Activated T-helper 17 cell treated with anti-CD3 and anti-CD28 coated beads, Interleukin-2, amount 50 U/mL, for 72 hours (primary cell): ENCODE results near the gene DIPK2A. TPM values are rescaled to one million over a fixed set of nuclear protein-coding genes. Genes with fewer than 3 reads are reported as not detected.

Source experiments
- ATAC-seq: fragments of 150-1000 bp; cut with Tn5 transposase; replicated peaks from 2 replicates; pipeline ENCODE4 v1.10.0; 2021; ENCODE audit warnings: mild to moderate bottlenecking, moderate library complexity
- H3K27ac Mint-ChIP-seq: one replicate; pipeline ENCODE4 v1.8.0; 2022; ENCODE audit warnings: mixed read lengths
- H3K27me3 Mint-ChIP-seq: one replicate; pipeline ENCODE4 v1.8.0; 2022; ENCODE audit warnings: mixed read lengths
- H3K36me3 Mint-ChIP-seq: one replicate; pipeline ENCODE4 v1.8.0; 2022; ENCODE audit warnings: low read depth, mild to moderate bottlenecking, mixed read lengths
- H3K4me1 Mint-ChIP-seq: one replicate; pipeline ENCODE4 v1.8.0; 2022; ENCODE audit warnings: mixed read lengths
- H3K4me3 Mint-ChIP-seq: one replicate; pipeline ENCODE4 v1.8.0; 2022; ENCODE audit warnings: mild to moderate bottlenecking, mixed read lengths
- H3K9me3 Mint-ChIP-seq: one replicate; pipeline ENCODE4 v1.8.0; 2022; ENCODE audit warnings: mixed read lengths
- total RNA-seq, 2 donors: library from RNA; stranded (reverse); gene quantifications; one replicate each; pipeline ENCODE4 v1.2.3, GENCODE V29; 2022

The DIPK2A gene
- total RNA-seq, 2 donors from 2014 or later: 20.1 to 23.2 TPM

DNA sequence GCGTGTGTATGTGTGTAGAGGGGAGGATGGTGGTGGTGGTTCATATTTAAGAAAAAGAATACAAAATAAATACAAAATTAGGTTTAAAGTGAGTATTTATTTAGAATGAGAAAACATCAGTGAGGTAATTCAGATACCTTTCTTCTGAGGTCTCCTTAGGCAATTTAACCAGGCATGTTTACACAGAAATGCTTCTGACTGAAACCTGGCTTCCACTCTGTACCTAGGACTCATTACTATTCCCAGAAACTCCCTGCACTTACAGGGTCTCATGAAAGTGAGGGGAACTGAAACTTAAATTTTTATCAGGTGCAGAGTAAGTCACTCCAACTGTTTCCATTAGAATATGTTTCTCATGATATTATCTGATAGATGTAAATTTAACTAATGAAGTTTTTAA lies 10.3 kb upstream of the DIPK2A start:
- Mint-ChIP-seq H3K36me3 (no peaks in the 10 kb centered on the region), H3K4me3 (no peak overlapping the region), H3K27ac (no peak overlapping the region), H3K9me3 (peaks cover 5% of the 10 kb centered on the region), H3K27me3 (peaks cover 16% of the 10 kb centered on the region), H3K4me1 (no peaks in the 10 kb centered on the region)
- no peak for ATAC-seq

DNA sequence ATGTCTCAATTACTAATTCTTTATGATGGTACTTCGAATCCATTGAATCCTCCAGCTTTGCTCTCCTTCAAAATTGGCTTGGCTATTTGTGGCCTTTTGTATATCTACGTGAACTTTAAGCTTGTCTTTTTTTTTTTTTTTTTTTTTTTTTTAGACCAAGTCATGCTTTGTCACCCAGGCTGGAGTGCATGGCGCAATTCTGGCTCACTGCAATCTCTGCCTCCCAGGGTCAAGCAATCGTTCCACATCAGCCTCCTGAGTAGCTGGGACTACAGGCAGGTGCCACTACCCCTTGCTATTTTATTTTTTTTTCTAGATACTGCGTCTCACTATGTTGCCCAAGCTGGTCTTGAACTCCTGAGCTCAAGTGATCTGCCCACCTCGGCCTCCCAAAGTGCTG lies 7.7 kb upstream of the DIPK2A start:
- no peaks in the 10 kb centered on the region for H3K4me1 Mint-ChIP-seq
- peaks cover 12% of the 10 kb centered on the region for H3K27me3 Mint-ChIP-seq
- no peak overlapping the region for H3K4me3 Mint-ChIP-seq
- H3K27ac Mint-ChIP-seq: no peak overlapping the region
- H3K9me3 Mint-ChIP-seq: peaks cover 2% of the 10 kb centered on the region
- H3K36me3 Mint-ChIP-seq: no peaks in the 10 kb centered on the region
- ATAC-seq: no peak

DNA sequence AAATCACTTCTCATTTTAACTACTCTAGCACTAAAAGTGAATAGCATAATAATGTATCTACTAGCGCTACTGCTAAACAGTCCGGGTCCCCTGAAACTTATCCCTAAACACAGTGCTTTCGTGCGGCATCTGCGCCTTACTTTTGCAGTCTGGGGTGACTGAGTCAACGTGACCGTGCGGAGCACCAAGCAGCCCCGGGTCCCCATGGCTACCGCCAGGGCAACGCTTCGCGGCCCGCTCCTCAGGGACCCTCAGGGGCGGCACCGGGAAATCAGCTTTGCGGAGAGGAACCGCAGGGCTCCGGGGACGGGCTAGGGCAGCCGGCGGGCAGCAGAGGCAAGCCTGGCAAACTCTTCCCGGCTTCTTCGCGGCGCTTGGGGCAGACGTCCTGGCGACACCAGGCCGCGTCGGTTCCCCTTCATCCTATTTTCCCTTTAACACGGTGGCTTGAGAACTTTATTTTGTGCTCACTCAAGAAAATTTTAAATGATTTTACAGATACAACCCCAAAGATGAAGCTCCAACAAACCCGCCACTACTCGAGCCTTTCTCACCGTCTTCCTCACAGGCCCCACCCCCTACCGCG lies 757 bp upstream of the DIPK2A start:
- Mint-ChIP-seq H3K4me1 (no peaks in the 10 kb centered on the region), H3K9me3 (no peaks in the 10 kb centered on the region), H3K27me3 (peaks cover 3% of the 10 kb centered on the region), H3K36me3 (peaks cover 23% of the 10 kb centered on the region), H3K4me3 (peak overlapping the region; percentile 90), H3K27ac (peak overlapping the region; percentile 95)
- ATAC-seq: peak; percentile 40

DNA sequence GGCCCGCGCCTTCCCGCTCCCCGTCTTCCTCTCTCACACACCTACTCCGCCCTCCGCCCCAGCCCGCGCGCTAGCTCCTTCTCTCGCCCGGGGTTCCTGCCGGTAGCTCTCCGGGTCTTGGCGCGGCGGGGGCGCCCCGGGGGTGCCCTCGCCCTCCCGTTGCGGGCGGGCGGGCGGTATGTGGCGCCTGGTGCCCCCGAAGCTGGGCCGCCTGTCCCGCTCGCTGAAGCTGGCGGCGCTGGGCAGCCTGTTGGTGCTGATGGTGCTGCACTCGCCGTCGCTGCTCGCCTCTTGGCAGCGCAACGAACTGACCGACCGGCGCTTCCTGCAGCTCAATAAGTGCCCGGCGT lies 507 bp downstream of the DIPK2A start:
- peaks cover 7% of the 10 kb centered on the region for H3K4me1 Mint-ChIP-seq
- peak overlapping the region; percentile 90 for H3K4me3 Mint-ChIP-seq
- H3K9me3 Mint-ChIP-seq: no peaks in the 10 kb centered on the region
- H3K27me3 Mint-ChIP-seq: no peaks in the 10 kb centered on the region
- ATAC-seq: peak; percentile 9
- peaks cover 23% of the 10 kb centered on the region for H3K36me3 Mint-ChIP-seq
- H3K27ac Mint-ChIP-seq: peak overlapping the region; percentile 95

DNA sequence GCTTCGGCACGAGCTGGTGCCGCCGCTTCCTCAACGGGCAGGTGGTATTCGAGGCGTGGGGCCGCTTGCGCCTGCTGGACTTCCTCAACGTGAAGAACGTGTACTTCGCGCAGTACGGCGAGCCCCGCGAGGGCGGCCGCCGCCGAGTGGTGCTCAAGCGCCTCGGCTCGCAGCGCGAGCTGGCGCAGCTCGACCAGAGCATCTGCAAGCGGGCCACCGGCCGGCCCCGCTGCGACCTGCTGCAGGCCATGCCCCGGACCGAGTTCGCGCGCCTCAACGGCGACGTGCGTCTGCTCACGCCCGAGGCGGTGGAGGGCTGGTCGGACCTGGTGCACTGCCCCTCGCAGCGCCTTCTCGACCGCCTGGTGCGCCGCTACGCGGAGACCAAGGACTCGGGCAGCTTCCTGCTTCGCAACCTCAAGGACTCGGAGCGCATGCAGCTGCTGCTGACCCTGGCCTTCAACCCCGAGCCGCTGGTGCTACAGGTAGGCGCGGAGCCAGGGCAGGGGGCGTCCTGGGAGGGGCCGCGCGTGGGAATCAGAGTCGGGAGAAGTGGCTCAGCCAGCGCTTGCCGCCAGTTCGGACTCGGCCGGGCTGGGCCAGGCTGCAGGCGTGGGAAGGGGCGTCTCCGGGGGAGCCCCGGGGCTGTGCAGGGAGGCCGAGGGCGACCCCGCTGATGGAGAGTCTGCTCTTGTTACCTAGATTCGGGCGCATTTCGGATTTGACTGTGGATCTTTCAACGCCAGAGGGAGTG lies 1.1 kb downstream of the DIPK2A start:
- peak overlapping the region; percentile 88 for H3K27ac Mint-ChIP-seq
- H3K4me1 Mint-ChIP-seq: peaks cover 12% of the 10 kb centered on the region
- H3K9me3 Mint-ChIP-seq: no peaks in the 10 kb centered on the region
- peak overlapping the region; percentile 90 for H3K4me3 Mint-ChIP-seq
- ATAC-seq: peak; percentile 25
- H3K27me3 Mint-ChIP-seq: no peaks in the 10 kb centered on the region
- peaks cover 23% of the 10 kb centered on the region for H3K36me3 Mint-ChIP-seq

DNA sequence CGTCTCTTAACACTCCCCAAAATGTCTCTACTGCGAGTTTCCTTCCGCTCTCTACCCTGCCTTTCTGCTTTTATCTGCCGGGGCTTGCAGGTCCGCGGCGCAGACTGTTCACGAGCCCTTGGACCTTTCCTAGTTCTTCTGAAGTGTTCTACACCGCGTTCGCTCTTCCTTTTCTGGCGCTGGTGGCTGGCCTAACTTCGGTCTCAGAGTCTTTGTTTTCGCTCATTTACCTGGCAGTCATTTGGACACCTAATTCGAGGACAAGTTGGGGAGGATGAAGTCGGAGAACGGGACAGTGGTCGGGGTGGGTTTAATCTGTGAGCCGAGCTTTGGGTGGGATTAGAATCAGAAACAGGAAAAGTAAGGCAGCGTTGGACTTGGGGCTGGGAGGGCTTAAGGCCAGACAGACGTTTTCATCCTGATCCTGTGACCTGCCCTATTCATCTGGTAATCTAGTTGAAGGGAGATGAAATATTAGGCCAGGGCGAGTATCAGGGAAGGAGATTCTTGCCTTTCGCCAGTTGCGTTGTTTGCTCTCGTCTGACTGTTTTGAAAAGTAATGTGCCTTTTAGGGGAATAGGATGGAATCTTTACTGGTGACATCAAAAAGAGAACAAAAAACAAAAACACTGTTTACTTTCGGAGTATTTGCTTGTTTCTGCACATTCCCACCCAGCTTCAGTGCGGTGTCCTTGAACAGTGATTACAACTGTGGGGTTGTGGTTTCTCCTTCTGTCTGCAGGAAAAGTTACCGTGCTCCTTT lies 1.8 kb downstream of the DIPK2A start:
- Mint-ChIP-seq H3K9me3 (no peaks in the 10 kb centered on the region), H3K4me1 (peaks cover 20% of the 10 kb centered on the region), H3K27me3 (no peaks in the 10 kb centered on the region), H3K27ac (peak overlapping the region; percentile 88), H3K36me3 (peaks cover 23% of the 10 kb centered on the region), H3K4me3 (peak overlapping the region; percentile 90)
- no peak for ATAC-seq

DNA sequence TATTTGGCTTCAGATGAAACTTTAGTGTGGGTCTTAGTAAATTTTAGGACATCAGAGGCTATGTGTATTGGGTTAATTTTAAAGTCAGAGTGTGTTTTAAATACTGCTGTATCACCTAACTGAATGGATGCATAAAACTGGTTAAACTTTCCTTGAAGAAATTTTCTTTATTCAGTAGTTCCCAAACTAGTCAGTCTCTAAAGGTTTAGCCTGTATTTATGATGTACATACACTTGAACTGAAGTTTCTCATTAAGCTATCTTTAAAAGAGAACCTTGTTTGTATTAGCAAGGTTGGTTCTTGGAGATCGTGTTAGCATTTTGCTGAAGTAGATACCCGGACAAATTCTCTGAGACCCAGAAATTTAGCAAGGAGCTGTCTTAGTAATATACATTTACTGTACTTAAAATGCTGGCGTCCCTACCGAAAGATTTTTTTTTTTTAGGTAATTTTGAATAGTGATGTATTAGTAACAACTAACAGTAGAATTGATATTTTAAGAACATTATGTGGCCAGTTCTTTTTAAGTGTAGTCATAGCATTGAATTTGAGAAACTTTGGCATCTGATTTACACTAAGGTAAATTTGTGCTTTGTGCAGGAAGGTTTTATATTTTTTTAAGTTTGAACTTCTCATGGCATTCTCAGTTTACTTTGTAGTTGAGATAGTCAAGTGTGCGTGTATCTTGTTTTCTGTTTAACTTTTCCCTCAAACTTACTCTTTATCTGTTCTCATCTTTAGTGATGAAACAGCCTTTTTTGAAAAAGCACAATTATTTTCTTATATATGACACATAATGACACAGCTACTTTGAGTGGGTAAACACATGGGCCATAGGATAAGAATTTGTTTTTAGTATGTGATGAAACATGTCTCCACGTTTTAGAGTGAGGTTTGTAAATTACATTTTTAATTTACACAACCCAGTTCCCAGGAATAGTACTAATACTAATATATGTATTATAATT lies 2.9 kb downstream of the DIPK2A start:
- peaks cover 23% of the 10 kb centered on the region for H3K36me3 Mint-ChIP-seq
- H3K9me3 Mint-ChIP-seq: no peaks in the 10 kb centered on the region
- H3K4me1 Mint-ChIP-seq: peaks cover 22% of the 10 kb centered on the region
- H3K27ac Mint-ChIP-seq: peak overlapping the region; percentile 88
- H3K27me3 Mint-ChIP-seq: no peaks in the 10 kb centered on the region
- H3K4me3 Mint-ChIP-seq: peak overlapping the region; percentile 90
- no peak for ATAC-seq

DNA sequence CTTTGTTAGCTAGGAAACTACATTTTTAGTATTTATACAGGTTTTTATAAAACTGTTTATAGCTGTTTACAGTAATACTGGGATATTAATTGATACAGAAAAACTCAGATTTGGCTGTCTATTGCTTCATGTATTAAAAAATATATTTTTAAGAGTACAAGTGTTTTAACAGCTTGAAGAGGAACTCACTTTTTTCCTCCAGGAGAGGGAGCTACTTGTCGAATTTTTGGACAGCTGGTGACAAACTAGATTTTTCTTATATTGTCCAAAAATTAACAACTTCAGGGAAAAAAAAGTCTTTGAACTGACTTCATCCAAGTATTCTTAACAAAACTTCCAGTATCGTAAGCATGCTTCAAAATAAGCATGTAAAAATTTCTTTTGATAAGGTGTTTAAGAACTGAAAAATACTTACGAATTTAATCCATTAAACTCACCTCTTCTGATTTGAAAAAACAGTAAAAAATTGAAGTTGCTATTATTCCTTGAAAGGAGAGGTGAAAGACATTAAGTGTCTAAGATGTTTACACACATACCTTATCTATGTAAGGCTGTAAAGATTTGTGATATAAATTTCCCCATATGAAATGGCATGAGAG lies 4.0 kb downstream of the DIPK2A start:
- no peaks in the 10 kb centered on the region for H3K27me3 Mint-ChIP-seq
- H3K4me3 Mint-ChIP-seq: peak overlapping the region; percentile 90
- peaks cover 23% of the 10 kb centered on the region for H3K36me3 Mint-ChIP-seq
- peaks cover 22% of the 10 kb centered on the region for H3K4me1 Mint-ChIP-seq
- no peak for ATAC-seq
- H3K27ac Mint-ChIP-seq: no peak overlapping the region
- no peaks in the 10 kb centered on the region for H3K9me3 Mint-ChIP-seq

DNA sequence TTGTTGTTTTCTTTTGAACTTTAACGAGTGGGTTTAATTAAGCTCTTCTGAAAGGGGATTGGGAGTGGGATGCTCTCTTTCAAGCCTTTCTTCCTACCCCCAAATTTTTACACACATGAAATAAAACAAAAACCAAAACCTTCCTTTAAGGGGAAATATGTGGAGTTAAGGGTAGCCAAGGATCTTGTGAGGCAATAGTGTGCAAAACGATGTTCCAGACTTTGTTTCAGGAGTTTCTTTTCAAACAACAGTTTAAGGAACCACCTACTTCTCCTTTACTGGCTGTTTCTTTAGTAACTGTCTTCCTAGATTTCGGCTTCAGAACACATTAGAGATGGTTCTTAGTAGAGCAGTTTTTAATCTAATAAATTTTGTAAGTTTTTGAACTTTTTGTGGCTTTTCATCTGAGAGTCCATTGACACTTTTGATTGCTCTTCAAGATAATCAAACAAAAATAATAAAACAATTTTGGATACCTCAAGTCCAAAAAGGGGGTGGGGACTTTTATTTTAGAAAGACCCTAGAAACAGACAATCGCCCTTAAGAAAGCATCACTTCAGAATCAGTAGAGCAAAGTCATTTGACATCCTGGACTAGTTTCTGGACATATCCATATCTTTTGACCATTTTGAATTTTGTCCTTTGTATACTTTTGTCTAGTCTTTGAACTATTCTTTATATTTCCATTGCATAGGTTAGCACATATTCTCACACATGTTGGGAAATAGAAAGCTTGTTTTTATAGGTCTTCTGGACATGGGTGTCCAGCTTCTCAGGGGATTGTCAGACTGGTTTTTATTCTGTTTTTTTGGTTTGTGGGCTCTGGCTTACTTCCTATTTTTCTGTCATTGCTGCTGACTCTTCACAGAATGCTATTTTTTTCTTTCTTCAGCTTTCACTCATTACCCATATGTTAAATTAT lies 6.0 kb downstream of the DIPK2A start:
- Mint-ChIP-seq H3K4me3 (peak overlapping the region; percentile 32), H3K9me3 (peaks cover 2% of the 10 kb centered on the region), H3K27me3 (no peaks in the 10 kb centered on the region), H3K27ac (no peak overlapping the region), H3K4me1 (peaks cover 24% of the 10 kb centered on the region), H3K36me3 (peaks cover 21% of the 10 kb centered on the region)
- ATAC-seq: no peak

DNA sequence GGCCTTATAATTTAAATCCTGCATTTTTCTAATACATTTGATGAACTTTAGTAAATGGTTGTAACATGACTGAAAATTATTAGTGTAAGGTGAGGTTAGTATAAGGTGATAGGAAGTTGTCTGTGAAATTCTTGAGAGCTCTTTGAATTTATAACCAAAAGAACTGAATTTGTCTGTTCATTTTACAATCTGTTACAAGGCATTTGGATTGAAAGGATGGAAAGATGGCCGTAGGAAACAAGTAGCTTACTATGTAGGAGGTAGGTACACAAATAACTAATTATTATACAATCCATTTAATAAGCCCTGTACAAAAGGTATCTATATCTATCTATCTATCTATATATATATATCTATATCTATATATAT lies 6.6 kb downstream of the DIPK2A start:
- H3K9me3 Mint-ChIP-seq: peaks cover 5% of the 10 kb centered on the region
- H3K27ac Mint-ChIP-seq: no peak overlapping the region
- H3K36me3 Mint-ChIP-seq: peaks cover 24% of the 10 kb centered on the region
- no peak for ATAC-seq
- H3K27me3 Mint-ChIP-seq: no peaks in the 10 kb centered on the region
- peak overlapping the region; percentile 32 for H3K4me3 Mint-ChIP-seq
- H3K4me1 Mint-ChIP-seq: peaks cover 31% of the 10 kb centered on the region

DNA sequence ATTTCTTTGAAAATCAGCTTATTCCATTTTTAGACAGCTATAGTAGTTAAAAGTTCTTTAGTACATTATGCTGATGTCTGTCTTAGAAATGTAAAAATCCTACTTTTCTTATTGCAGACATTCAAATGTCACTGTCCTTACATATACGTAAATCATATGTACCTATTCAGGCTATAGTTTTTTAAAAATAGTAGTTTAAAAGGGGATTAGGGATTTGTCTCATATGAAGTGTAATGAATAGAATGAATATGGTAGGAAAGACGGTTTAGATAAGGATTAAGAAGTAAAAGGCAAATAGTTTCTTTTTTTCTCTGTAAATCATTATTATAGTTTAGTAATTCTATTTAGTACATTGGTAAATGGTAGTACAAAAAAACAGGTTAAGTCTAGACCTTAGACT lies 7.4 kb downstream of the DIPK2A start:
- H3K27ac Mint-ChIP-seq: no peak overlapping the region
- H3K36me3 Mint-ChIP-seq: peaks cover 18% of the 10 kb centered on the region
- H3K9me3 Mint-ChIP-seq: peaks cover 5% of the 10 kb centered on the region
- H3K27me3 Mint-ChIP-seq: no peaks in the 10 kb centered on the region
- no peak overlapping the region for H3K4me3 Mint-ChIP-seq
- no peak for ATAC-seq
- H3K4me1 Mint-ChIP-seq: peaks cover 36% of the 10 kb centered on the region

DNA sequence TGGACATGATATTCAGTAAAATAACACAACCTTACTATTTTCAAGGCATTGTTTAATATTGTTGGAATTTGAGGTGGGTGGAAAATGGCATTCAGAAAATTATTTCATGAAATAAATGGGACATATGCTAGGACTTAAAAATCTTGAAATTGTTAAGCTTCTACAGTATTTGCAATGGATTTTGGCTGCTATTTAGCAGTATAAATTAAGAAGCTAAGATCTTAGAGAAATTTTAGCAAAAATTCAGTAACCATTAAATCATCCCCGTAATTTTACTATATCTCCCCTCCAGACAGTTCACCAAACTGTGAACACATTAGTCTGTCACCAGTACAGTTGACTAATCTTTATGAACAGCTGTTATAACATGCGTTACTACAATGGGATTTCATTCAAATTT lies 8.2 kb downstream of the DIPK2A start:
- Mint-ChIP-seq H3K36me3 (peaks cover 15% of the 10 kb centered on the region), H3K4me1 (peaks cover 38% of the 10 kb centered on the region), H3K4me3 (no peak overlapping the region), H3K9me3 (peaks cover 5% of the 10 kb centered on the region), H3K27ac (no peak overlapping the region), H3K27me3 (no peaks in the 10 kb centered on the region)
- no peak for ATAC-seq

DNA sequence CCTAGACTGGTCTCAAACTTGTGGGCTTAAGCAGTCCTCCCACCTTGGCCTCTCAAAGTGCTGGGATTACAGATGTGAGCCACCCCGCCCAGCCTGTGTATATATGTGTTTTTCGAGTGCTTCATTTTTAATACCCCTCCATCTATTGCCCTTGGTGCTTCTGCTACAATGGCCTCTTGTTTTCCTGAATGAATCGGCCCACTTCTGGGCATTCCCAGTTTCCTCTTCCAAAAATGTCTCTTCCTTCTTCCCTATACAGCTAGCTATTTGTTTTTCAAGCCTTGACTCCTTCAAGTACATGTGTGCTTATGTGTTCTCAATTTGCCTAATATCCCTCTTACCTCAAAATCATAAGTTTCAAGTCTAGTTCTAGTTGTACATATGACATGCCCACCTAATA lies 16.7 kb downstream of the DIPK2A start:
- H3K9me3 Mint-ChIP-seq: no peaks in the 10 kb centered on the region
- peaks cover 57% of the 10 kb centered on the region for H3K36me3 Mint-ChIP-seq

More for the DNA sequence above, 16.7 kb downstream of the DIPK2A start:
- no peak for ATAC-seq
- no peak overlapping the region for H3K4me3 Mint-ChIP-seq
- H3K27ac Mint-ChIP-seq: no peak overlapping the region
- H3K4me1 Mint-ChIP-seq: peaks cover 12% of the 10 kb centered on the region
- no peaks in the 10 kb centered on the region for H3K27me3 Mint-ChIP-seq
